GM12872 (cell line): ENCODE results near the gene TRDN.

Source experiments
- CTCF ChIP-seq: IDR thresholded peaks from 3 replicates; pipeline ENCODE4 v1.5.1; 2011; ENCODE audit warnings: low read depth, mild to moderate bottlenecking, low read length, moderate library complexity; ENCODE audit not compliant: insufficient read depth

Gene TRDN

GRCh38 chr6:123518441-123519188, 118.1 kb downstream of the TRDN start:
- TF ChIP-seq CTCF: no peak

GRCh38 chr6:123515715-123516114, 121.0 kb downstream of the TRDN start:
- no peak for TF ChIP-seq CTCF

- TF ChIP-seq CTCF: no peak
Measured at GRCh38 chr6:123509112-123509511, 127.6 kb downstream of the TRDN start.

GRCh38 chr6:123508290-123508689, 128.5 kb downstream of the TRDN start:
- no peak for TF ChIP-seq CTCF

GRCh38 chr6:123507582-123507981, 129.2 kb downstream of the TRDN start:
- TF ChIP-seq CTCF: no peak

GRCh38 chr6:123503619-123504018, 133.1 kb downstream of the TRDN start:
- no peak for TF ChIP-seq CTCF

- TF ChIP-seq CTCF: no peak
Measured at GRCh38 chr6:123497025-123497424, 139.7 kb downstream of the TRDN start.
